ENCODE data around the gene PDHA1. TPM values are rescaled to one million over a fixed set of nuclear protein-coding genes. Genes with fewer than 3 reads are reported as not detected.

PDHA1 gene
- total RNA-seq, 2 donors from 2014 or later = 374 to 378 TPM

GRCh38 chrX:19403696-19404095 lies 60.0 kb downstream of the PDHA1 start:
- intact Hi-C loops (cut with DNase I) = no loop called here
- Histone ChIP-seq H3K27me3 (no peaks in the 10 kb centered on the region), H3K4me3 (no peak overlapping the region), H3K4me1 (no peaks in the 10 kb centered on the region), H3K9me3 (no peaks in the 10 kb centered on the region), H3K27ac (no peak overlapping the region), H3K36me3 (no peaks in the 10 kb centered on the region), H3K9ac (ENCODE audit: low read depth in 2 of 2, low read length in 2 of 2) (no peak overlapping the region)
- DNase-seq = no peak
- no peak for TF ChIP-seq CTCF (IDR thresholded peaks at IDR 0.05)

GRCh38 chrX:19410259-19410658 lies 66.5 kb downstream of the PDHA1 start:
- H3K27me3 ChIP-seq = no peaks in the 10 kb centered on the region
- intact Hi-C loops (cut with DNase I) = no loop called here

More at GRCh38 chrX:19410259-19410658, 66.5 kb downstream of the PDHA1 start:
- no peak for DNase-seq
- Histone ChIP-seq H3K4me3 (no peak overlapping the region), H3K9ac (ENCODE audit: low read depth in 2 of 2, low read length in 2 of 2) (no peak overlapping the region), H3K27ac (no peak overlapping the region), H3K4me1 (no peaks in the 10 kb centered on the region), H3K36me3 (no peaks in the 10 kb centered on the region), H3K9me3 (no peaks in the 10 kb centered on the region)
- TF ChIP-seq CTCF (IDR thresholded peaks at IDR 0.05) = no peak

Other genes with a start within 250 kb of the PDHA1 start
- gene ADGRG2, start 221.5 kb upstream of the PDHA1 start, total RNA-seq = under 1 TPM; 0.10 to 0.24 TPM
- gene MAP3K15, start 171.6 kb downstream of the PDHA1 start, total RNA-seq = under 1 TPM in 1 of 2 donors, not detected in 1; 0.25 TPM

All from colonic mucosa (tissue), 4 donors.